Hepatocyte (in vitro differentiated cells): ENCODE measurements around the gene TOMM70. TPM values are rescaled to one million over a fixed set of nuclear protein-coding genes. Genes with fewer than 3 reads are reported as not detected.
"Not testable (repeated sequence)": the region's sequence is repeated elsewhere in the genome, so short reads cannot be mapped to it uniquely, and the experiment has no call there.

Experiments
- DNase-seq: peaks from one replicate; pipeline ENCODE4 v3.0.0-alpha.2; 2016; ENCODE audit warnings: low spot score
- H2AFZ ChIP-seq: fragments of 200-600 bp; sonication (generic); 2 replicates; pipeline ENCODE4 v1.6.0; 2016; ENCODE audit warnings: antibody characterized with exemption, mild to moderate bottlenecking
- H3K27ac ChIP-seq: fragments of 200-600 bp; sonication (generic); 2 replicates; pipeline ENCODE4 v1.5.1; 2016; ENCODE audit warnings: mild to moderate bottlenecking
- H3K27me3 ChIP-seq: fragments of 200-600 bp; sonication (generic); 2 replicates; pipeline ENCODE4 v1.6.1; 2016
- H3K36me3 ChIP-seq: fragments of 200-600 bp; sonication (generic); replicated peaks from 2 replicates; pipeline ENCODE4 v1.5.1; 2016; ENCODE audit warnings: low read depth; ENCODE audit not compliant: insufficient read depth
- H3K4me1 ChIP-seq: fragments of 200-600 bp; sonication (generic); 2 replicates; pipeline ENCODE4 v1.5.1; 2016; ENCODE audit warnings: mild to moderate bottlenecking, moderate library complexity; ENCODE audit not compliant: insufficient read depth
- H3K4me2 ChIP-seq: fragments of 200-600 bp; sonication (generic); 2 replicates; pipeline ENCODE4 v1.6.0; 2016
- H3K4me3 ChIP-seq: fragments of 200-600 bp; sonication (generic); 2 replicates; pipeline ENCODE4 v1.5.1; 2016; ENCODE audit warnings: mild to moderate bottlenecking
- H3K79me2 ChIP-seq: fragments of 200-600 bp; sonication (generic); 2 replicates; pipeline ENCODE4 v1.6.0; 2017; ENCODE audit warnings: mild to moderate bottlenecking
- H3K9me2 ChIP-seq: fragments of 200-600 bp; sonication (generic); replicated peaks from 2 replicates; pipeline ENCODE4 v1.6.0; 2017; ENCODE audit warnings: mild to moderate bottlenecking; ENCODE audit not compliant: insufficient read depth
- H3K9me3 ChIP-seq: fragments of 200-600 bp; sonication (generic); 2 replicates; pipeline ENCODE4 v1.5.1; 2016; ENCODE audit warnings: low read depth, mild to moderate bottlenecking
- H4K20me1 ChIP-seq: fragments of 200-600 bp; sonication (generic); 2 replicates; pipeline ENCODE4 v1.6.0; 2016; ENCODE audit warnings: mild to moderate bottlenecking; ENCODE audit not compliant: insufficient read depth, poor library complexity, severe bottlenecking
- CTCF ChIP-seq: fragments of 200-600 bp; sonication (generic); IDR thresholded peaks from 2 replicates; pipeline ENCODE4 v1.5.1; 2016; ENCODE audit warnings: antibody characterized with exemption, mild to moderate bottlenecking; ENCODE audit not compliant: poor library complexity
- EZH2 ChIP-seq: fragments of 200-600 bp; sonication (generic); IDR thresholded peaks from 2 replicates; pipeline ENCODE4 v1.6.1; 2016; ENCODE audit warnings: antibody characterized with exemption, mild to moderate bottlenecking, borderline replicate concordance
- EZH2phosphoT487 ChIP-seq: fragments of 200-600 bp; sonication (generic); IDR thresholded peaks from one replicate; pipeline ENCODE4 v1.6.1; 2018; ENCODE audit warnings: antibody characterized with exemption, mild to moderate bottlenecking, low read depth, moderate library complexity; ENCODE audit not compliant: unreplicated experiment, severe bottlenecking
- WGBS: methylation state at CpG from one replicate; pipeline ENCODE4 v1.1.6; 2016; ENCODE audit warnings: low lambda C conversion rate; ENCODE audit errors: missing lambda C conversion rate; 5-methylcytosine and 5-hydroxymethylcytosine counted together
- polyA plus RNA-seq: library from polyadenylated mRNA; unstranded; fragments of >200 nt; fragmentation: Nextera tagmentation; extraction: Ambion mirVana; gene quantifications from 2 replicates; pipeline ENCODE4 v1.2.1, GENCODE V29; 2016
- total RNA-seq: library from RNA; depleted of rRNA; stranded (reverse); fragments of >200 nt; gene quantifications from 2 replicates; pipeline ENCODE4 v1.2.3, GENCODE V29; 2014

TOMM70 gene
- total and polyA plus RNA-seq, 2 experiments from 2014 or later: 23.2 to 75.7 TPM

- Histone ChIP-seq H3K4me1 (peaks cover 16% of the 10 kb centered on the region), H4K20me1 (no peaks in the 10 kb centered on the region), H3K79me2 (peaks cover 11% of the 10 kb centered on the region), H3K4me3 (no peak overlapping the region), H3K27me3 (no peaks in the 10 kb centered on the region), H3K27ac (no peak overlapping the region), H3K9me3 (no peaks in the 10 kb centered on the region), H2AFZ (no peak overlapping the region), H3K4me2 (no peak overlapping the region), H3K9me2 (no peaks in the 10 kb centered on the region), H3K36me3 (no peaks in the 10 kb centered on the region)
- TF ChIP-seq EZH2phosphoT487: no peak
- WGBS: 89% methylated on average over 4 of the region's 4 CpGs
- DNase-seq: no peak
These were observed 69.2 kb downstream of the TOMM70 start for GRCh38 chr3:100331660-100332059.

- Histone ChIP-seq H4K20me1 (no peaks in the 10 kb centered on the region), H3K27ac (no peak overlapping the region), H3K4me2 (no peak overlapping the region), H3K36me3 (no peaks in the 10 kb centered on the region), H3K4me3 (no peak overlapping the region), H2AFZ (no peak overlapping the region), H3K9me2 (no peaks in the 10 kb centered on the region), H3K27me3 (no peaks in the 10 kb centered on the region), H3K79me2 (peaks cover 5% of the 10 kb centered on the region), H3K4me1 (peaks cover 11% of the 10 kb centered on the region), H3K9me3 (no peaks in the 10 kb centered on the region)
- DNase-seq: no peak
- 84% methylated on average over 5 of the region's 5 CpGs for WGBS
- TF ChIP-seq EZH2 (no peak), EZH2phosphoT487 (no peak), CTCF (no peak)
These were observed 70.2 kb downstream of the TOMM70 start for GRCh38 chr3:100330651-100331050.

GRCh38 chr3:100329800-100330489 is 70.9 kb downstream of the TOMM70 start:
- 70% methylated on average over 4 of the region's 4 CpGs for WGBS
- no peak overlapping the region for H2AFZ ChIP-seq

GRCh38 chr3:100327377-100327776 is 73.5 kb downstream of the TOMM70 start:
- not testable (repeated sequence) for H3K4me2 ChIP-seq, H3K9me3 ChIP-seq, H3K4me3 ChIP-seq, H4K20me1 ChIP-seq, H3K27ac ChIP-seq, H3K4me1 ChIP-seq, H3K27me3 ChIP-seq, DNase-seq, H3K79me2 ChIP-seq, H3K36me3 ChIP-seq, H2AFZ ChIP-seq, H3K9me2 ChIP-seq
- 92% methylated on average over 5 of the region's 5 CpGs for WGBS

More at GRCh38 chr3:100329800-100330489, 70.9 kb downstream of the TOMM70 start:
- H3K4me3 ChIP-seq: no peak overlapping the region
- no peaks in the 10 kb centered on the region for H3K79me2 ChIP-seq
- no peaks in the 10 kb centered on the region for H4K20me1 ChIP-seq
- H3K27ac ChIP-seq: no peak overlapping the region
- no peaks in the 10 kb centered on the region for H3K36me3 ChIP-seq
- no peaks in the 10 kb centered on the region for H3K27me3 ChIP-seq
- DNase-seq: no peak
- TF ChIP-seq EZH2phosphoT487: no peak
- no peak for TF ChIP-seq EZH2
- TF ChIP-seq CTCF: no peak
- no peaks in the 10 kb centered on the region for H3K9me2 ChIP-seq
- H3K4me2 ChIP-seq: no peak overlapping the region
- no peaks in the 10 kb centered on the region for H3K9me3 ChIP-seq
- H3K4me1 ChIP-seq: peaks cover 6% of the 10 kb centered on the region
